H1 (cell line): ENCODE results near the gene CHST12. TPM values are rescaled to one million over a fixed set of nuclear protein-coding genes. Genes with fewer than 3 reads are reported as not detected.
A peak's percentile ranks its signal among the peaks of the same experiment; 100 is the strongest.

Experiments
- ASH2L ChIP-seq: fragments of 200-600, 300-600 bp; sonication (generic); IDR thresholded peaks from one replicate; pipeline ENCODE4 v1.7.1; 2017; ENCODE audit warnings: low read length
- ATF2 ChIP-seq: IDR thresholded peaks from 2 replicates; pipeline ENCODE4 v1.6.1; 2012; ENCODE audit warnings: low read length, inconsistent platforms
- BCL11A ChIP-seq, 2 experiments: IDR thresholded peaks; one replicate each; pipeline ENCODE4 v1.6.1; 2011; ENCODE audit warnings: low read depth in 2 of 2, low read length in 2 of 2, mild to moderate bottlenecking in 2 of 2
- CREB1 ChIP-seq: IDR thresholded peaks from 2 replicates; pipeline ENCODE4 v1.6.1; 2012; ENCODE audit warnings: inconsistent platforms
- CTBP2 ChIP-seq: IDR thresholded peaks from 2 replicates; pipeline ENCODE4 v1.7.0; 2011; ENCODE audit warnings: borderline replicate concordance, mild to moderate bottlenecking, moderate library complexity, mixed read lengths, low read length; ENCODE audit not compliant: insufficient read depth, insufficient read length
- FOSL1 ChIP-seq: IDR thresholded peaks from 2 replicates; pipeline ENCODE4 v1.6.1; 2011; ENCODE audit warnings: mild to moderate bottlenecking, low read depth, low read length, moderate library complexity; ENCODE audit not compliant: insufficient read depth
- HDAC2 ChIP-seq, 2 experiments: fragments of 300-600 bp in 1 of 2; sonication (generic) in 1 of 2; IDR thresholded peaks; 2 replicates each; pipeline ENCODE4 v1.6.1; 2011 to 2012; ENCODE audit warnings: low read depth in 2 of 2, low read length in 2 of 2, mild to moderate bottlenecking in 2 of 2, moderate library complexity in 2 of 2, borderline replicate concordance in 1 of 2, inconsistent platforms in 1 of 2
- KDM1A ChIP-seq: fragments of 200-600, 300-600 bp; sonication (generic); IDR thresholded peaks from 2 replicates; pipeline ENCODE4 v1.7.1; 2016; ENCODE audit warnings: mild to moderate bottlenecking, low read length, borderline replicate concordance
- KDM4A ChIP-seq: IDR thresholded peaks from one replicate; pipeline ENCODE4 v1.7.1; 2012; ENCODE audit warnings: low read depth, mild to moderate bottlenecking, moderate library complexity, low read length, inconsistent platforms; ENCODE audit not compliant: severe bottlenecking
- MAFK ChIP-seq: IDR thresholded peaks from 2 replicates; pipeline ENCODE4 v1.6.1; 2012; ENCODE audit warnings: low read depth, mild to moderate bottlenecking, improper control_type of control experiment, low read length
- POLR2AphosphoS5 ChIP-seq: IDR thresholded peaks from 2 replicates; pipeline ENCODE4 v1.6.1; 2011; ENCODE audit warnings: low read depth, low read length
- RAD21 ChIP-seq, 2 experiments: IDR thresholded peaks in 1 of 2; conservative IDR thresholded peaks in 1 of 2; 2 replicates each; pipeline ENCODE4 v1.6.1; 2011; ENCODE audit warnings: low read depth in 2 of 2, low read length in 2 of 2, improper control_type of control experiment in 1 of 2, inconsistent platforms in 1 of 2, mild to moderate bottlenecking in 1 of 2, moderate library complexity in 1 of 2
- RBBP5 ChIP-seq: IDR thresholded peaks from 2 replicates; pipeline ENCODE4 v1.7.1; 2012; ENCODE audit warnings: low read depth, mild to moderate bottlenecking, inconsistent platforms, low read length, moderate library complexity, borderline replicate concordance
- RFX5 ChIP-seq: IDR thresholded peaks from 2 replicates; pipeline ENCODE4 v1.6.1; 2011; ENCODE audit warnings: low read depth, low read length, improper control_type of control experiment, borderline replicate concordance
- SAP30 ChIP-seq: fragments of 300-600 bp; sonication (generic); IDR thresholded peaks from 2 replicates; pipeline ENCODE4 v1.7.1; 2012; ENCODE audit warnings: low read length, moderate library complexity, mild to moderate bottlenecking, inconsistent platforms; ENCODE audit not compliant: insufficient read depth, insufficient replicate concordance
- SIN3A ChIP-seq, 2 experiments: IDR thresholded peaks in 1 of 2; conservative IDR thresholded peaks in 1 of 2; 2 replicates each; pipeline ENCODE4 v1.6.1; 2011 to 2012; ENCODE audit warnings: low read length in 2 of 2, improper control_type of control experiment in 1 of 2, low read depth in 1 of 2, mild to moderate bottlenecking in 1 of 2
- SIX5 ChIP-seq: IDR thresholded peaks from 2 replicates; pipeline ENCODE4 v1.6.1; 2011; ENCODE audit warnings: mild to moderate bottlenecking, low read depth, low read length
- TAF7 ChIP-seq: optimal IDR thresholded peaks from 2 replicates; pipeline ENCODE3; 2011; ENCODE audit warnings: low read depth, mild to moderate bottlenecking, inconsistent platforms, low read length, moderate library complexity, borderline replicate concordance
- TEAD4 ChIP-seq: IDR thresholded peaks from 2 replicates; pipeline ENCODE4 v1.6.1; 2012; ENCODE audit warnings: low read depth, low read length, inconsistent platforms, mixed read lengths
- polyA plus RNA-seq, 7 experiments: library from polyadenylated mRNA; depleted of rRNA in 3 of 7; stranded (reverse) in 5 of 7; unstranded in 2 of 7; fragments of >200 nt in 5 of 7; fragments of 200-250 nt in 2 of 7; gene quantifications; 1 replicate in 5 of 7; 2 replicates in 1 of 7; 4 replicates in 1 of 7; pipeline versions ENCODE4 v1.2.1 to v1.2.3, GENCODE V29; 2011 to 2013; ENCODE audit warnings: missing spikeins in 2 of 7, mixed read lengths in 2 of 7
- total RNA-seq: library from RNA; stranded (reverse); fragmentation: NEBNext Ultra II Directional; extraction: Animal tissue kit (Norgen Biotek cat#: 25700); gene quantifications from 2 replicates; pipeline ENCODE4 v1.2.1, GENCODE V29; 2021

CHST12 gene
- total and polyA plus RNA-seq, 2 of the 8 experiments (the other 6 are each of a cell fraction or from before 2014, with no cell fraction given), result 13.4 to 24.1 TPM

GRCh38 chr7:2403718-2404648 is 572 bp downstream of the CHST12 start (continued):
- TF ChIP-seq ATF2 (no peak), BCL11A (IDR thresholded peaks at IDR 0.05; ENCODE audit: low read depth in 2 of 2, low read length in 2 of 2) (no peak), FOSL1 (no peak), HDAC2 (IDR thresholded peaks at IDR 0.05; ENCODE audit: borderline replicate concordance in 1 of 2, low read depth in 2 of 2, low read length in 2 of 2) (0 out of 4 replicates have a peak, but pooled peaks of 1 of the 2 experiments have one; percentile 38), SAP30 (no peak), RFX5 (no peak), POLR2AphosphoS5 (no peak), SIN3A (conservative IDR thresholded peaks at IDR 0.05 in 1 of 2, IDR thresholded peaks at IDR 0.05 in 1 of 2; ENCODE audit: low read depth in 1 of 2, low read length in 2 of 2) (0 out of 4 replicates have a peak, but pooled peaks of 1 of the 2 experiments have one; percentile 21), MAFK (no peak), RAD21 (IDR thresholded peaks at IDR 0.05 in 1 of 2, conservative IDR thresholded peaks at IDR 0.05 in 1 of 2; ENCODE audit: low read depth in 2 of 2, low read length in 2 of 2) (peak in 1 of 2 experiments; percentile 0; a peak in 1 of 4 replicates), KDM4A (peak; percentile 69), CREB1 (no peak), TAF7 (no peak), RBBP5 (0 out of 2 replicates have a peak, but pooled peaks have one; percentile 8), SIX5 (no peak), CTBP2 (no peak), TEAD4 (no peak), ASH2L (peak; percentile 13), KDM1A (peak; percentile 93)
